PFSK-1 (cell line): ENCODE data around the gene ZNF385C.
A peak's percentile ranks its signal among the peaks of the same experiment; 100 is the strongest.

Experiments used
- FOXP2 ChIP-seq: optimal IDR thresholded peaks from 2 replicates; pipeline ENCODE3; 2011; ENCODE audit warnings: borderline replicate concordance, control low read depth, inconsistent platforms; ENCODE audit not compliant: insufficient read depth; ENCODE audit errors: extremely low read length, extremely low read depth
- POLR2AphosphoS5 ChIP-seq: IDR thresholded peaks from 2 replicates; pipeline ENCODE4 v1.6.1; 2012; ENCODE audit warnings: low read depth, mild to moderate bottlenecking, control low read depth, low read length, moderate library complexity
- SIN3A ChIP-seq: IDR thresholded peaks from 2 replicates; pipeline ENCODE4 v1.6.1; 2012; ENCODE audit warnings: mild to moderate bottlenecking, low read length, moderate library complexity, borderline replicate concordance; ENCODE audit not compliant: insufficient read depth
- TAF1 ChIP-seq: IDR thresholded peaks from 2 replicates; pipeline ENCODE4 v1.6.1; 2012; ENCODE audit warnings: low read length, control low read depth, borderline replicate concordance; ENCODE audit not compliant: insufficient read depth
- TF ChIP-seq, protein P1 (sequence below), 2 experiments: IDR thresholded peaks; 2 replicates each; pipeline versions ENCODE4 v1.6.1 to v1.8.0; 2011 to 2012; ENCODE audit warnings: low read depth in 2 of 2, low read length in 2 of 2, control low read depth in 1 of 2, inconsistent platforms in 1 of 2, mild to moderate bottlenecking in 1 of 2, moderate library complexity in 1 of 2; ENCODE audit not compliant: insufficient read depth in 1 of 2

ZNF385C gene

DNA sequence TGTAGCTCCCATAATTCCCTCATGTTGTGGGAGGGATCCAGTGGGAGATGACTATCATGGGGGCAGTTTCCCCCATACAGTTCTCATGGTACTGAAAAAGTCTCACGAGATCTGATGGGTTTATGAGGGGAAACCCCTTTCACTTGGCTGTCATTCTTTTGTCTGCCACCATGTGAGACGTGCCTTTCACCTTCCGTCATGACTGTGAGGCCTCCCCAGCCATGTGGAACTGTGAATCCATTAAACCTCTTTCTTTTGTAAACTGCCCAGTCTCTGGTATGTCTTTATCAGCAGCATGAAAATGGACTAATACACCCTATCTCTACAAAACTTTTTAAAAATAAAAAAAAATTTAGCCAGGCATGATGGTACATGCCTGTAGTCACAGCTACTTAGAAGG is 41.6 kb downstream of the ZNF385C start:
- TF ChIP-seq FOXP2, result no peak
- no peak for TF ChIP-seq SIN3A
- TF ChIP-seq POLR2AphosphoS5, result no peak
- TF ChIP-seq TAF1, result no peak
- TF ChIP-seq, protein P1, sequence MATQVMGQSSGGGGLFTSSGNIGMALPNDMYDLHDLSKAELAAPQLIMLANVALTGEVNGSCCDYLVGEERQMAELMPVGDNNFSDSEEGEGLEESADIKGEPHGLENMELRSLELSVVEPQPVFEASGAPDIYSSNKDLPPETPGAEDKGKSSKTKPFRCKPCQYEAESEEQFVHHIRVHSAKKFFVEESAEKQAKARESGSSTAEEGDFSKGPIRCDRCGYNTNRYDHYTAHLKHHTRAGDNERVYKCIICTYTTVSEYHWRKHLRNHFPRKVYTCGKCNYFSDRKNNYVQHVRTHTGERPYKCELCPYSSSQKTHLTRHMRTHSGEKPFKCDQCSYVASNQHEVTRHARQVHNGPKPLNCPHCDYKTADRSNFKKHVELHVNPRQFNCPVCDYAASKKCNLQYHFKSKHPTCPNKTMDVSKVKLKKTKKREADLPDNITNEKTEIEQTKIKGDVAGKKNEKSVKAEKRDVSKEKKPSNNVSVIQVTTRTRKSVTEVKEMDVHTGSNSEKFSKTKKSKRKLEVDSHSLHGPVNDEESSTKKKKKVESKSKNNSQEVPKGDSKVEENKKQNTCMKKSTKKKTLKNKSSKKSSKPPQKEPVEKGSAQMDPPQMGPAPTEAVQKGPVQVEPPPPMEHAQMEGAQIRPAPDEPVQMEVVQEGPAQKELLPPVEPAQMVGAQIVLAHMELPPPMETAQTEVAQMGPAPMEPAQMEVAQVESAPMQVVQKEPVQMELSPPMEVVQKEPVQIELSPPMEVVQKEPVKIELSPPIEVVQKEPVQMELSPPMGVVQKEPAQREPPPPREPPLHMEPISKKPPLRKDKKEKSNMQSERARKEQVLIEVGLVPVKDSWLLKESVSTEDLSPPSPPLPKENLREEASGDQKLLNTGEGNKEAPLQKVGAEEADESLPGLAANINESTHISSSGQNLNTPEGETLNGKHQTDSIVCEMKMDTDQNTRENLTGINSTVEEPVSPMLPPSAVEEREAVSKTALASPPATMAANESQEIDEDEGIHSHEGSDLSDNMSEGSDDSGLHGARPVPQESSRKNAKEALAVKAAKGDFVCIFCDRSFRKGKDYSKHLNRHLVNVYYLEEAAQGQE (IDR thresholded peaks at IDR 0.05; ENCODE audit: insufficient read depth in 1 of 2, low read depth in 2 of 2, low read length in 2 of 2), result no peak

DNA sequence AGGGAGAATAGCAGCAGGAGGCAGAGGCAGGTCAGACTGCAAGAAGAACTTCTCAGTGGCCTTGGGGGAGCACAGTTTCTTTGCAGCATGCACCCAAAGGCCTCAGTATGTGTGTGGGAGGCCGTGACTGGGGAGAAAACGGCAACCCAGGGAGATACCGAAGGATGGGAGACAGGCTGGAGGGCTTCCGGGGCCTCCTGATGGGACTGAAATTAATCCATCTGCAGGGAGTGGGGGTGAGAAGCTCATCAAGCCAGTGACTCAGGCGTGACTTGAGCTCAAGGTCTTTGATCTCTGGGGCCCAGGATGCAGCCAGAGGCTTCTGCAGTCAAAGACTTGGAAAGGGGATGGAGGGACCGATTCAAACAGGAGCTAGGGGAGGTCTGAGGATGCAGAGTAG is 42.8 kb downstream of the ZNF385C start:
- TF ChIP-seq POLR2AphosphoS5 (no peak), TAF1 (no peak), FOXP2 (no peak), SIN3A (no peak)
- TF ChIP-seq, protein P1 (IDR thresholded peaks at IDR 0.05; ENCODE audit: insufficient read depth in 1 of 2, low read depth in 2 of 2, low read length in 2 of 2), result no peak

DNA sequence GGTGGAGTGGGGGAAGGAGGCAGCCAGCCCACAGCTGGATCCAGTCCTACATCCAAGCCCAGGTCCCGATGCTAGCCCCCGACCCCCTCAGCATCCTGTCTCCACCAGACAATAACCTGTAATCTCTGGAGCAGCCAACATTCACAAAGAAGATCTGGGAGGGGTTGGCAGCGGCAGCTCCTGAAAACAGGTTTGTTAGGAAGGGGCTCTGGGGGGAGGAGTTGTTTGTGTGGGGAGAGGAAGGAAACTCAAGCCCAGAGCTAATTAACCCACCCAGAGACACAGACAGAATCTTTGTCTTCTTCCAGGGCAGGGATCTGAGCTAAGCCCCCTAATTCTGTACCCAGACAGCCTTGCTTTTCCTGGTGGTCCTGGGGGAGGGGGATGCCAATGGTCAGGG is 43.2 kb downstream of the ZNF385C start:
- TF ChIP-seq, protein P1 (IDR thresholded peaks at IDR 0.05; ENCODE audit: insufficient read depth in 1 of 2, low read depth in 2 of 2, low read length in 2 of 2), result no peak
- TF ChIP-seq SIN3A (no peak), TAF1 (no peak), POLR2AphosphoS5 (no peak), FOXP2 (no peak)

DNA sequence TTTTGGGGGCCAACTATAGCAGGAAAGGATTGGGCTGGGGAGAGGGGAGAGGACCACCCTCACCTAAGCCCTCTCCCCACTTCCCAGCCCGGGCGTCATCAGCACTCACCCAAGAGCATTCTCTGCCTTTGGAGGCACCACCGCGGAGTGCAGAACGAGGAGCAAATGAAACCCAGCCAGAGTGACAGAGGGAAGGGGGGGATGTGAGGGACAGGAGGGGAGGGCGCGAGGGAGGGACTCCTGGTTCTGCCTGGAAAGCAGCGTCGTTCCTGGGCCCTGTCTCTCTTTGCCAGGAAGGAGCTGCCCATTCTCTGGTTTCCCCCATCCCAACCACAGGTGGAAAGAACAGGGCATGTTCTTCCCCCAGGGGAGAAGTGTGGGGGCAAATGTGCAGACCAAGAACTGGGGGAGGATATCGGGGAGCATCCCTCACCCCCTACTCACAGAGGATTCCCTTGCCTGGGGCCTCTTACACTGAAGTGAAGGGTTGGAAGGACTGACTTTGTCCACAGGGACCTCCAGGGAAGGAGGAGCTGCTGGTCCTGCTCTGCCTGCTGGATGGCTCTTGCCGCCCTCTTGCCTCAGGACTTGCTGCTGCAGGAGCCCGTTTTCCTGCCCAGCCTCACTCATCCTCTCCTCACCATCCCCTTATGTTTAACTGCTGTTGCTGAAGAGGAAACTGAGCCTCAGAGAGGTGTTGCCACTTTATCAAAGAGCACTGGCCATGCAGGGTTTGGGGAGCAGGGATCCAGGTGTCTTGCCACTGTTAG is 44.4 kb downstream of the ZNF385C start:
- TF ChIP-seq TAF1, result no peak

DNA sequence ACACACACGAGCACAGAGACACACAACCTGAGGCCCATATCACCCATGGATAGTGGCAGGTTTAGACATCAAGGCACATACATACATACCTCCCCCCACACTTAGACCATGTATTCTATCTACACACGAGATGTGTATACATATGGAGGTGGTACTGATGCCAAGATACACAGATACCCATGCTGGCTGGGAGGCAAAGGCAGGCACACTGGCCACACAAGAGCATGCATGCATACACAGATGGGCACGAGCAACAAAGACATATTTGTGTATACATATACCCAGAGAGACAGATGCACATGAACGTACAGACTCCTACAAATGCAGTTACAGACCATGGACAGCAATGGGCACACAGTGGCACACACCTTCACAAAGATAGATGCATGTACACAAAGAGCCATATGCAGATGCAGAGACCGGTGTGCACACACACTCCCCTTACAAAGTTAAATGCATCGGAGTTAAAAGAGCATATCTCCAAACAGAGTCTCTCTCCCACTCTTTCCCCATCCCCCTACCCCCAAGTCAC is 45.9 kb downstream of the ZNF385C start:
- TF ChIP-seq FOXP2 (no peak), POLR2AphosphoS5 (no peak)
- TF ChIP-seq, protein P1 (IDR thresholded peaks at IDR 0.05; ENCODE audit: insufficient read depth in 1 of 2, low read depth in 2 of 2, low read length in 2 of 2), result 0 out of 4 replicates have a peak, but pooled peaks of 1 of the 2 experiments have one; percentile 21
